GM06990 (cell line): ENCODE data around the gene RPS29.

ENCODE experiments used
- DNase-seq: peaks from one replicate; pipeline ENCODE4 v3.0.0-alpha.2; 2011; ENCODE audit not compliant: insufficient read length; ENCODE audit errors: extremely low read depth
- H3K27me3 ChIP-seq: replicated peaks from 2 replicates; pipeline ENCODE4 v1.6.0; 2011; ENCODE audit warnings: low read length; ENCODE audit not compliant: control insufficient read depth, insufficient read depth
- H3K36me3 ChIP-seq: 2 replicates; pipeline ENCODE4 v1.5.1; 2011; ENCODE audit warnings: low read length; ENCODE audit not compliant: control insufficient read depth, insufficient read depth
- H3K4me3 ChIP-seq: replicated peaks from 2 replicates; pipeline ENCODE4 v1.5.1; 2011; ENCODE audit warnings: low read depth, mild to moderate bottlenecking, control low read depth, low read length
- TF ChIP-seq, protein P1 (sequence below): IDR thresholded peaks from 2 replicates; pipeline ENCODE4 v1.5.1; 2011; ENCODE audit warnings: low read length, control low read depth, mild to moderate bottlenecking, inconsistent platforms; ENCODE audit not compliant: insufficient read depth, poor library complexity, severe bottlenecking

RPS29 gene

DNA sequence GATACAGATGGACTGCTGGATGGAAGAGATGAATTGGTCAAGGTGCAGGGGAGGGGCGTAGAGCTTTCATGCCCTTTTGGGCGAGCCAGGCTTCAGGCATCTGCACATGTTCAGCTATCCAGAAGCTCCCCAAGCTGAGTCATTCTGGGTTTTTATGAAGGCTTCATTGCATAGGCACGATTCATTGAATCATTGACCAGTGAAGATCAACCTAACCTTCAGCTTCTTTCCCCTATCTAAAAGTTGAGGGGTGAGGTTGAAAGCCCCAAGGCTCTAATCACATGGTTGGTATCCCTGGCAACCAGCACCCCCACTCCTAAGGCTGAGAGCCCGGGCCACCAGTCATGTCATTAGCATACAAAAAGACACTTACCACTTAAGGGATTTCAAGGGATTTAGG is 36.3 kb downstream of the RPS29 start:
- no peak for DNase-seq
- Histone ChIP-seq H3K36me3 (no peaks in the 10 kb centered on the region), H3K27me3 (no peaks in the 10 kb centered on the region), H3K4me3 (no peak overlapping the region)
- TF ChIP-seq, protein P1, sequence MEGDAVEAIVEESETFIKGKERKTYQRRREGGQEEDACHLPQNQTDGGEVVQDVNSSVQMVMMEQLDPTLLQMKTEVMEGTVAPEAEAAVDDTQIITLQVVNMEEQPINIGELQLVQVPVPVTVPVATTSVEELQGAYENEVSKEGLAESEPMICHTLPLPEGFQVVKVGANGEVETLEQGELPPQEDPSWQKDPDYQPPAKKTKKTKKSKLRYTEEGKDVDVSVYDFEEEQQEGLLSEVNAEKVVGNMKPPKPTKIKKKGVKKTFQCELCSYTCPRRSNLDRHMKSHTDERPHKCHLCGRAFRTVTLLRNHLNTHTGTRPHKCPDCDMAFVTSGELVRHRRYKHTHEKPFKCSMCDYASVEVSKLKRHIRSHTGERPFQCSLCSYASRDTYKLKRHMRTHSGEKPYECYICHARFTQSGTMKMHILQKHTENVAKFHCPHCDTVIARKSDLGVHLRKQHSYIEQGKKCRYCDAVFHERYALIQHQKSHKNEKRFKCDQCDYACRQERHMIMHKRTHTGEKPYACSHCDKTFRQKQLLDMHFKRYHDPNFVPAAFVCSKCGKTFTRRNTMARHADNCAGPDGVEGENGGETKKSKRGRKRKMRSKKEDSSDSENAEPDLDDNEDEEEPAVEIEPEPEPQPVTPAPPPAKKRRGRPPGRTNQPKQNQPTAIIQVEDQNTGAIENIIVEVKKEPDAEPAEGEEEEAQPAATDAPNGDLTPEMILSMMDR, result no peak

DNA sequence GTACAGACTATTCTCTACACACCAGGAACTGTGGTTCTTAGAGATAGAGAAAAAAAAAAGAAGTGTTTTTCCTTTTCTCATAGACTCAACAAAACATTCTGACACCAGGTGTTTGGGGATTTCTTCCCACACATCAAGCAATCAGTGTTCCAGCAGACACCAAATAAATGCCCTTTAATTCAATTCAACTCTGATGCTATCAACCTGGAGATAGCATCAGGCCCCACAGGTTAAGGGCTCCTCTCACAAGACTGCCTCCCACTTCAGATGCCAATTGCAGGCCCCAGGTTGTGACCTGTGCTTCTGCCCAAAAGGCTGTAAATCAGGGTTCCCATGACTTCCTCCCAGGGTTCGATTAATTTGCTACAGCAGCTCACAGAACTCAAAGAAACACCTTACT is 36.7 kb downstream of the RPS29 start:
- Histone ChIP-seq H3K36me3 (no peaks in the 10 kb centered on the region), H3K27me3 (no peaks in the 10 kb centered on the region), H3K4me3 (no peak overlapping the region)
- DNase-seq, result no peak
- TF ChIP-seq, protein P1, result no peak

DNA sequence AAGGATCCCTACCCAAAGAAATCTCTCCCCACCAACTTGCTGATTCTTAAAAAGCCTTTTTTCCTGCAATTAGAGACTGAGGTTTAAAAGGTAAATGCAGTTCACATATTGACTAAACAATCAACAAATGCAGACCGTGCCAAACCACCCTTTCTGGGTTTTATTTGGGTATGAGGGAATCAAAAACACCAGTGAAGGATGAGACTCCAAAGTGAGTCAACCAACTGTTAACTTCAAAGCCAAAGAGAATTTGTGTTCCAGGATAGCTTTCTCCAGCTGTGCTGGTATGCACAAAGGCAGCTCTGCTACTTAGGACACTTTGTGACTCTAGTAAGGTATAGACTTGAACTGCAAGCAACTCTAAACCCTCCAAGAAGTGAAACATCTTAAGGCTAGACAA is 39.4 kb downstream of the RPS29 start:
- no peak overlapping the region for H3K4me3 ChIP-seq
- H3K36me3 ChIP-seq, result no peaks in the 10 kb centered on the region
- no peak for DNase-seq
- TF ChIP-seq, protein P1, result no peak
- H3K27me3 ChIP-seq, result no peaks in the 10 kb centered on the region

DNA sequence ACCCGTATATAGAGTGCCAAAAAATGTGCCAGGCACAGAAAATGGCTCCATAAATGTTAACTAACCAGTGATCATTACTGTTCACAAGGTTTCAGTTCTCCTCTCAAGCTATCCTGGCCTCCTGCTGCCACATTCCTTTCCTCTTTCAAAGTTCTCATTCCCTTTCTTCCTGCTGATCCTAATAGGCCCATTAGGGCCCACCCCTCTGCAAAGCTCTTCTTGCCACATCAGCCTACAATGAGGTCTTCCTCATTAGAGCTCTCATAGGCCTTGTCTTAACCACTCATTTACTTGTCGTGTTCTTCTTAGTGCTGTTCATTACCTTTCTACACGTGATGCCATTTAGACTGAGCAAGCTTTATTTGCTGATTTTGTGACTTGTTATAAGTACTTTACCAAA is 40.5 kb downstream of the RPS29 start:
- no peaks in the 10 kb centered on the region for H3K36me3 ChIP-seq
- no peak overlapping the region for H3K4me3 ChIP-seq
- no peaks in the 10 kb centered on the region for H3K27me3 ChIP-seq
- no peak for DNase-seq
- TF ChIP-seq, protein P1, result no peak

DNA sequence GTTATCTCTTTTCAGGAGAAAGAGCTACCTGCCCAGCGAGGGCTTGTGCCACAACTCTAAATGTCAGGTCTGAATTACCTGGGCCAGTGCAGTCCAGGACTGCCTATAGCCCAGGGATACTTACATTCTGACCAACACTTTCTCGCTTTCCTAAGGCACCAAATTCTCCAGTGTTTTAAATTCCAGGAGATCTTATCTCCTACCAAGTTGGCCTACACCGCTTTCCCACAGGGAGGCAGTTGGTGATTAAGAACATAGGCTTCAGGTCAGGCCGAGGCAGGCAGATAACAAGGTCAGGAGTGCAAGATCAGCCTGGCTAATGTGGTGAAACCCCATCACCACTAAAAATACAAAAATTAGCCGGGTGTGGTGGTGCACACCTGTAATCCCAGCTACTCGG is 41.1 kb downstream of the RPS29 start:
- Histone ChIP-seq H3K4me3 (no peak overlapping the region), H3K36me3 (no peaks in the 10 kb centered on the region), H3K27me3 (no peaks in the 10 kb centered on the region)
- TF ChIP-seq, protein P1, result no peak
- DNase-seq, result no peak

DNA sequence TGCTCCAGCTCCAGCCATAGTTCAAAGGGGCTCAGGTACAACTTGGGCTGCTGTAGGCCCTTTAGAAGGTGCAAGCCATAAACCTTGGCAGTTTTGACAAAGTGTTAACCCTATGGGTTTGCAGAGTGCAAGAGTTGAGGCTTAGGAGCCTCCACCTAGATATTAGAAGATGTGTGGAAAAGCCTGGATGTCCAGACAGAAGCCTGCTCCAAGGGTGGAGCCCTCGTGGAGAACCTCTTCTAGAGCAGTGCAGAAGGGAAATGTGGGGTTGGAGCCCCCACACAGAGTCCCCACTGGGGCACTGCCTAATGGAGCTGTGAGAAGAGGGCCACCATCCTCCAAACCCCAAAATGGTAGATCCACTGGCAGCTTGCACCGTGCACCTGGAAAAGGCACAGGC is 45.1 kb downstream of the RPS29 start:
- DNase-seq, result no peak
- Histone ChIP-seq H3K4me3 (no peak overlapping the region), H3K36me3 (no peaks in the 10 kb centered on the region), H3K27me3 (no peaks in the 10 kb centered on the region)
- TF ChIP-seq, protein P1, result no peak
